Astrocyte (in vitro differentiated cells and primary cell): ENCODE measurements around the gene CEBPZOS. TPM values are rescaled to one million over a fixed set of nuclear protein-coding genes. Genes with fewer than 3 reads are reported as not detected.

Experiments
- DNase-seq: peaks from one replicate; pipeline ENCODE4 v3.0.0-alpha.2; 2010; ENCODE audit warnings: low read depth
- FAIRE-seq: peaks from 2 replicates; lab custom pipeline; 2011; peaks lifted over from hg19 to GRCh38; lab: Jason Lieb, UNC
- H2AFZ ChIP-seq: 2 replicates; pipeline ENCODE4 v1.6.0; 2012; ENCODE audit warnings: low read depth, low read length, inconsistent platforms
- H3K27ac ChIP-seq: 2 replicates; pipeline ENCODE4 v1.5.1; 2011; ENCODE audit warnings: low read depth, low read length, inconsistent platforms
- H3K27me3 ChIP-seq: 2 replicates; pipeline ENCODE4 v1.6.0; 2011; ENCODE audit warnings: low read length, inconsistent platforms; ENCODE audit not compliant: insufficient read depth
- H3K36me3 ChIP-seq: 2 replicates; pipeline ENCODE4 v1.5.1; 2011; ENCODE audit warnings: low read length, inconsistent platforms; ENCODE audit not compliant: insufficient read depth
- H3K4me1 ChIP-seq: 2 replicates; pipeline ENCODE4 v1.5.1; 2011; ENCODE audit warnings: low read length, inconsistent platforms; ENCODE audit not compliant: insufficient read depth
- H3K4me2 ChIP-seq: 2 replicates; pipeline ENCODE4 v1.6.0; 2012; ENCODE audit warnings: low read length, inconsistent platforms
- H3K4me3 ChIP-seq: 2 replicates; pipeline ENCODE4 v1.5.1; 2011; ENCODE audit warnings: low read depth, mild to moderate bottlenecking, low read length, inconsistent platforms; ENCODE audit not compliant: insufficient read depth
- H3K79me2 ChIP-seq: 2 replicates; pipeline ENCODE4 v1.6.0; 2012; ENCODE audit warnings: mild to moderate bottlenecking, low read length, inconsistent platforms; ENCODE audit not compliant: insufficient read depth
- H3K9ac ChIP-seq: 2 replicates; pipeline ENCODE4 v1.6.0; 2012; ENCODE audit warnings: mild to moderate bottlenecking, low read length, inconsistent platforms
- H3K9me3 ChIP-seq: 2 replicates; pipeline ENCODE4 v1.5.1; 2012; ENCODE audit warnings: low read depth, mild to moderate bottlenecking, low read length, inconsistent platforms; ENCODE audit not compliant: insufficient read depth
- H4K20me1 ChIP-seq: 2 replicates; pipeline ENCODE4 v1.6.0; 2012; ENCODE audit warnings: low read length, inconsistent platforms; ENCODE audit not compliant: insufficient read depth
- H3K27ac Mint-ChIP-seq: one replicate; pipeline ENCODE4 v1.8.0; 2021; ENCODE audit warnings: mild to moderate bottlenecking, mixed read lengths; ENCODE audit not compliant: unreplicated experiment
- H3K27me3 Mint-ChIP-seq: one replicate; pipeline ENCODE4 v1.8.0; 2021; ENCODE audit warnings: low read depth, mixed read lengths; ENCODE audit not compliant: unreplicated experiment
- H3K36me3 Mint-ChIP-seq: one replicate; pipeline ENCODE4 v1.8.0; 2021; ENCODE audit warnings: low read depth, mixed read lengths; ENCODE audit not compliant: unreplicated experiment
- H3K4me1 Mint-ChIP-seq: one replicate; pipeline ENCODE4 v1.8.0; 2021; ENCODE audit warnings: low read depth, mixed read lengths; ENCODE audit not compliant: unreplicated experiment
- H3K4me3 Mint-ChIP-seq: one replicate; pipeline ENCODE4 v1.8.0; 2021; ENCODE audit warnings: mild to moderate bottlenecking, moderate library complexity, mixed read lengths; ENCODE audit not compliant: unreplicated experiment
- H3K9me3 Mint-ChIP-seq: one replicate; pipeline ENCODE4 v1.8.0; 2021; ENCODE audit warnings: mild to moderate bottlenecking, mixed read lengths; ENCODE audit not compliant: unreplicated experiment
- EZH2 ChIP-seq: IDR thresholded peaks from 2 replicates; pipeline ENCODE4 v1.6.1; 2012; ENCODE audit warnings: mild to moderate bottlenecking, low read length, inconsistent platforms; ENCODE audit not compliant: insufficient read depth
- total RNA-seq: library from RNA; stranded (reverse); gene quantifications from 2 replicates; pipeline ENCODE4 v1.2.1, GENCODE V29; 2021
- TF ChIP-seq, protein P1 (sequence below): IDR thresholded peaks from 2 replicates; pipeline ENCODE4 v1.5.1; 2011; ENCODE audit warnings: low read depth, mild to moderate bottlenecking, inconsistent platforms, low read length, moderate library complexity; ENCODE audit not compliant: insufficient read depth

Gene CEBPZOS
- total RNA-seq, 1 donor from 2014 or later, result 37.3 TPM

DNA sequence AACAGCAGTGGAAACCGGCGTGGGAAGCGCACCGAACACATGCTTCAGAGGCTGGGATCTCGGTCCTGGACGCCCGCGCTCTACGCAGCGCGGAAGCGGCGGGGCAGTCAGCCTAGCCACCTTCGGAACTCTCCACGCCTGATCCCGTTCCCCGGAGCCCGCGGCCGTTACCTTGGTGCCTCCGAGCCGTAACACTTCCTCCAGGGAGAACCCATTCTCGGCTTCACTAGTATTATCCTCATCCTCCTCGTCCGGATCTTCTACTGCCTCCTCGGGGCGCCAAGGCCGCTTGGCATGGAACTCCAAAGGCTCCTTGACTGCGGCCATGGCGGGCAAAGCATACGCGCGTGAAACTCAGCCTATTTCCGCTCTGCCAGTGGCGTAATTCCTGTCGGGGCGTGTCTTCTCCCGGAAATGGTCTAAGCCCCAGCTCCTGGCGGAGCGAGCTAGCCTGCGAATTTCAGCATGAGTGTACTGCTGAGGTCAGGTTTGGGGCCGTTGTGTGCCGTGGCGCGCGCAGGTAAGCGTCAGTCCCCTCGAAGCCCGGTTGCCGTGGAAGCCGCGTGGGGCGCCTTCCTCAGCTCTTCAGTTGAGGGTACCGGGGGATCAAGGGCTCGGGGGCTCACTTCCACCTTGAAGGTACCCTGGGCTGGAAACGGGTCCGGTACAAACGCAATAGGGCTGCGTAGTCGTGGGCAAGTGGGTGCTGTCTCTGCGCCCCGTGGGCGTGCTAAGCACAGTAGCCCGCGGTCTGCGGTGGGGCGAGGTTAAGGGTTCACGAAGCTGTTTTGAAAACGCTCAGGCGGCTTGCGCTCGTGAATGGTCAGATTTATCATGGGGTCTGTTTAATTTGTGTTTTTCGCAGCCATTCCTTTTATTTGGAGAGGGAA lies 35.2 kb downstream of the CEBPZOS start, which contains the start of the genes CEBPZ and NDUFAF7:
Gene CEBPZ, minus strand, starts transcription at position 356 of the 890 bp plus-strand sequence. Its CDS starts 29 bp downstream, at position 327.
Gene NDUFAF7, plus strand, starts transcription at position 418 of the 890 bp plus-strand sequence. Its CDS starts 48 bp downstream, at position 466.
- H3K27me3 ChIP-seq, result no peaks in the 10 kb centered on the region
- H3K4me1 ChIP-seq, result peaks cover 23% of the 10 kb centered on the region
- TF ChIP-seq, protein P1, sequence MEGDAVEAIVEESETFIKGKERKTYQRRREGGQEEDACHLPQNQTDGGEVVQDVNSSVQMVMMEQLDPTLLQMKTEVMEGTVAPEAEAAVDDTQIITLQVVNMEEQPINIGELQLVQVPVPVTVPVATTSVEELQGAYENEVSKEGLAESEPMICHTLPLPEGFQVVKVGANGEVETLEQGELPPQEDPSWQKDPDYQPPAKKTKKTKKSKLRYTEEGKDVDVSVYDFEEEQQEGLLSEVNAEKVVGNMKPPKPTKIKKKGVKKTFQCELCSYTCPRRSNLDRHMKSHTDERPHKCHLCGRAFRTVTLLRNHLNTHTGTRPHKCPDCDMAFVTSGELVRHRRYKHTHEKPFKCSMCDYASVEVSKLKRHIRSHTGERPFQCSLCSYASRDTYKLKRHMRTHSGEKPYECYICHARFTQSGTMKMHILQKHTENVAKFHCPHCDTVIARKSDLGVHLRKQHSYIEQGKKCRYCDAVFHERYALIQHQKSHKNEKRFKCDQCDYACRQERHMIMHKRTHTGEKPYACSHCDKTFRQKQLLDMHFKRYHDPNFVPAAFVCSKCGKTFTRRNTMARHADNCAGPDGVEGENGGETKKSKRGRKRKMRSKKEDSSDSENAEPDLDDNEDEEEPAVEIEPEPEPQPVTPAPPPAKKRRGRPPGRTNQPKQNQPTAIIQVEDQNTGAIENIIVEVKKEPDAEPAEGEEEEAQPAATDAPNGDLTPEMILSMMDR, result no peak
- TF ChIP-seq EZH2, result no peak
- Mint-ChIP-seq H3K36me3 (peaks cover 4% of the 10 kb centered on the region), H3K27ac (no peak within 1 kb of the TSS), H3K9me3 (no peaks in the 10 kb centered on the region), H3K4me1 (peaks cover 3% of the 10 kb centered on the region), H3K4me3 (no peak within 1 kb of the TSS), H3K27me3 (no peaks in the 10 kb centered on the region)
- DNase-seq (peak; percentile 92), FAIRE-seq (no peak)
- H3K27ac ChIP-seq, result peak within 1 kb of the TSS; percentile 96
- peak within 1 kb of the TSS; percentile 95 for H3K9ac ChIP-seq
- peak within 1 kb of the TSS; percentile 95 for H3K4me3 ChIP-seq
- H4K20me1 ChIP-seq, result peaks cover 40% of the 10 kb centered on the region
- H3K79me2 ChIP-seq, result peaks cover 88% of the 10 kb centered on the region
- H3K36me3 ChIP-seq, result peaks cover 15% of the 10 kb centered on the region
- peak within 1 kb of the TSS; percentile 85 for H2AFZ ChIP-seq
- no peaks in the 10 kb centered on the region for H3K9me3 ChIP-seq
- H3K4me2 ChIP-seq, result peak within 1 kb of the TSS; percentile 92

DNA sequence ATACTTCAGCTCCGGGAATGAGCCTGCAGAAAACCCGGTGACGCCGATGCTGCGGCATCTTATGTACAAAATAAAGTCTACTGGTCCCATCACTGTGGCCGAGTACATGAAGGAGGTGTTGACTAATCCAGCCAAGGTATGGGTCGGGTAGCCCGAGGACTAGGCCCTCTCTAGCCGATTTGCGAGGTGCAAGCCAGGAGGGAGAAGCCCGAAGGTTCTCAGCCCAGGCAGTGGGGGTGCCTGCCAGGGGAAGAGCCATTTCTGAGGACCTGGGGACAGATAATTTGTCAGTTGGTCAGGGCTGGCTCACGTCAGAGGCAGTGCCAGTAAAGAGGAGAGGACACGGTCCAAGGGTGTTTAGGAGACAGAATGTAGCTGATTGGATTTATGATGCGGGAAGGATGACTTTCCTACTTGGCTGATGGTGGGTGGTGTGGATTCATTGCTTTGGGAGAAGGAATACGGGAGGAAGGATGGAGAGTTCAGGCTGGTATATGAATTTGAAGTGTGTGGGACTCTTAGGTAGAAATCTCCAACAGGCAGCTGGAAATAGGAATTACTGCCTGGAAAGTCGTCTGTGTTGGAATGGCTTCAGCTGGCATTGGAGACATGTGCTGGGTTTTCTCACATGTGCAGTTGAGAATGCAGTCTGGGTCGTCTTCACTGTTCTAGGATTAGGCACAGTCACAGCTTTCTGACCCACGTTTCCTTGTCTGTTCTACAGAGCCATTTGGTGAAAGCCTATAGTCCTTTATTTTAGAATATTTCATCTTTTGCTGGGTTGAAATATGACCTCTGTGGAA lies 36.0 kb downstream of the CEBPZOS start:
- H3K36me3 Mint-ChIP-seq, result peaks cover 4% of the 10 kb centered on the region
- Histone ChIP-seq H3K9ac (peak overlapping the region; percentile 95), H3K9me3 (no peaks in the 10 kb centered on the region), H3K27me3 (no peaks in the 10 kb centered on the region), H4K20me1 (peaks cover 33% of the 10 kb centered on the region), H3K4me3 (peak overlapping the region; percentile 95), H2AFZ (peak overlapping the region; percentile 85), H3K79me2 (peaks cover 79% of the 10 kb centered on the region), H3K27ac (peak overlapping the region; percentile 96), H3K4me1 (peaks cover 23% of the 10 kb centered on the region), H3K4me2 (peak overlapping the region; percentile 92), H3K36me3 (peaks cover 11% of the 10 kb centered on the region)
- no peak overlapping the region for H3K4me3 Mint-ChIP-seq
- no peak overlapping the region for H3K27ac Mint-ChIP-seq
- no peak for TF ChIP-seq EZH2
- TF ChIP-seq, protein P1, result no peak
- no peaks in the 10 kb centered on the region for H3K9me3 Mint-ChIP-seq
- no peaks in the 10 kb centered on the region for H3K27me3 Mint-ChIP-seq
- FAIRE-seq (no peak), DNase-seq (peak; percentile 74)
- no peaks in the 10 kb centered on the region for H3K4me1 Mint-ChIP-seq
